ENCODE results near the gene STH.
"Not testable (repeated sequence)": the region's sequence is repeated elsewhere in the genome, so short reads cannot be mapped to it uniquely, and the experiment has no call there.

The STH gene

GRCh38 chr17:46003907-46004748, 5.1 kb downstream of the STH start:
- no peak for DNase-seq (ENCODE audit: low read depth in 2 of 2)

- not testable (repeated sequence) for DNase-seq (ENCODE audit: low read depth in 2 of 2)
Observed at GRCh38 chr17:46006082-46006481, 7.0 kb downstream of the STH start.

- DNase-seq (ENCODE audit: low read depth in 2 of 2) = no peak
Observed at GRCh38 chr17:46007461-46007965, 8.5 kb downstream of the STH start.

GRCh38 chr17:46008591-46008990, 9.5 kb downstream of the STH start:
- DNase-seq (ENCODE audit: low read depth in 2 of 2) = no peak

GRCh38 chr17:46009681-46010596, 10.9 kb downstream of the STH start:
- DNase-seq (ENCODE audit: low read depth in 2 of 2) = no peak

GRCh38 chr17:46010597-46011186, 11.6 kb downstream of the STH start:
- DNase-seq (ENCODE audit: low read depth in 2 of 2) = no peak

- DNase-seq (ENCODE audit: low read depth in 2 of 2) = no peak
Observed at GRCh38 chr17:46011711-46012505, 12.9 kb downstream of the STH start.

GRCh38 chr17:46012506-46013079, 13.5 kb downstream of the STH start:
- DNase-seq (ENCODE audit: low read depth in 2 of 2) = no peak

- no peak for DNase-seq (ENCODE audit: low read depth in 2 of 2)
Observed at GRCh38 chr17:46013127-46013501, 14.1 kb downstream of the STH start.

GRCh38 chr17:46013502-46014165, 14.6 kb downstream of the STH start:
- DNase-seq (ENCODE audit: low read depth in 2 of 2) = no peak

- DNase-seq (ENCODE audit: low read depth in 2 of 2) = not testable (repeated sequence)
Observed at GRCh38 chr17:46019408-46019925, 20.4 kb downstream of the STH start.

GRCh38 chr17:46020023-46020761, 21.1 kb downstream of the STH start:
- DNase-seq (ENCODE audit: low read depth in 2 of 2) = peak; percentile 31

- DNase-seq (ENCODE audit: low read depth in 2 of 2) = no peak
Observed at GRCh38 chr17:46020998-46021397, 21.9 kb downstream of the STH start.

GRCh38 chr17:46023366-46023765, 24.3 kb downstream of the STH start:
- DNase-seq (ENCODE audit: low read depth in 2 of 2) = not testable (repeated sequence)

- DNase-seq (ENCODE audit: low read depth in 2 of 2) = no peak
Observed at GRCh38 chr17:46023783-46024388, 24.8 kb downstream of the STH start.

- no peak for DNase-seq (ENCODE audit: low read depth in 2 of 2)
Observed at GRCh38 chr17:46024590-46024989, 25.5 kb downstream of the STH start.

GRCh38 chr17:46025060-46025459, 26.0 kb downstream of the STH start:
- no peak for DNase-seq (ENCODE audit: low read depth in 2 of 2)

- no peak for DNase-seq (ENCODE audit: low read depth in 2 of 2)
Observed at GRCh38 chr17:46025510-46026165, 26.6 kb downstream of the STH start.
